HG03095 (cell line): Measurements from ENCODE around the gene SH3PXD2A.

ENCODE experiments used
- ATAC-seq: cut with Tn5 transposase; IDR thresholded peaks from one replicate; pipeline ENCODE4 v1.9.1; 2021; ENCODE audit warnings: moderate library complexity; ENCODE audit not compliant: unreplicated experiment

SH3PXD2A gene

GRCh38 chr10:103879831-103880230 lies 24.5 kb upstream of the SH3PXD2A start:
- no peak for ATAC-seq

GRCh38 chr10:103879409-103879808 lies 24.0 kb upstream of the SH3PXD2A start:
- no peak for ATAC-seq

GRCh38 chr10:103877861-103878260 lies 22.5 kb upstream of the SH3PXD2A start:
- ATAC-seq, result no peak

GRCh38 chr10:103876155-103876554 lies 20.8 kb upstream of the SH3PXD2A start:
- no peak for ATAC-seq

GRCh38 chr10:103874730-103875129 lies 19.4 kb upstream of the SH3PXD2A start:
- ATAC-seq, result no peak

- no peak for ATAC-seq
Measured at GRCh38 chr10:103872137-103872931, 17.0 kb upstream of the SH3PXD2A start.

GRCh38 chr10:103871006-103871405 lies 15.6 kb upstream of the SH3PXD2A start:
- no peak for ATAC-seq

- no peak for ATAC-seq
Measured at GRCh38 chr10:103870516-103870915, 15.1 kb upstream of the SH3PXD2A start.

GRCh38 chr10:103869336-103869735 lies 14.0 kb upstream of the SH3PXD2A start:
- ATAC-seq, result no peak

- no peak for ATAC-seq
Measured at GRCh38 chr10:103868200-103868599, 12.8 kb upstream of the SH3PXD2A start.

- ATAC-seq, result no peak
Measured at GRCh38 chr10:103861505-103861904, 6.1 kb upstream of the SH3PXD2A start.

- ATAC-seq, result no peak
Measured at GRCh38 chr10:103859161-103860086, 4.0 kb upstream of the SH3PXD2A start.

GRCh38 chr10:103858360-103858759 lies 3.0 kb upstream of the SH3PXD2A start:
- no peak for ATAC-seq

- ATAC-seq, result no peak
Measured at GRCh38 chr10:103856797-103857170, 1.4 kb upstream of the SH3PXD2A start.

- ATAC-seq, result no peak
Measured at GRCh38 chr10:103855852-103856796, 748 bp upstream of the SH3PXD2A start.

GRCh38 chr10:103854686-103855391 lies 537 bp downstream of the SH3PXD2A start:
- no peak for ATAC-seq

- no peak for ATAC-seq
Measured at GRCh38 chr10:103854265-103854685, 1.1 kb downstream of the SH3PXD2A start.

- no peak for ATAC-seq
Measured at GRCh38 chr10:103853428-103854264, 1.7 kb downstream of the SH3PXD2A start.

GRCh38 chr10:103852856-103853255 lies 2.5 kb downstream of the SH3PXD2A start:
- no peak for ATAC-seq
